Activated CD4-positive, CD25-positive, alpha-beta regulatory T cell treated with anti-CD3 and anti-CD28 coated beads, Interleukin-2, amount 50 U/mL, for 16 hours (primary cell): ENCODE results near the gene LHX4.
"Not testable (repeated sequence)": the region's sequence is repeated elsewhere in the genome, so short reads cannot be mapped to it uniquely, and the experiment has no call there.

Experiments used
- DNase-seq: peaks from one replicate; pipeline ENCODE4 v3.0.0-alpha.2; 2020; ENCODE audit warnings: low read depth, low spot score

LHX4 gene

GRCh38 chr1:180197231-180197630 is 32.8 kb upstream of the LHX4 start:
- DNase-seq: no peak

- no peak for DNase-seq
Measured at GRCh38 chr1:180198196-180198595, 31.9 kb upstream of the LHX4 start.

- no peak for DNase-seq
Measured at GRCh38 chr1:180198611-180199010, 31.5 kb upstream of the LHX4 start.

GRCh38 chr1:180199018-180199417 is 31.0 kb upstream of the LHX4 start:
- no peak for DNase-seq

GRCh38 chr1:180201451-180202200 is 28.4 kb upstream of the LHX4 start:
- no peak for DNase-seq

- not testable (repeated sequence) for DNase-seq
Measured at GRCh38 chr1:180202588-180202987, 27.5 kb upstream of the LHX4 start.

GRCh38 chr1:180204231-180204630 is 25.8 kb upstream of the LHX4 start:
- DNase-seq: no peak

GRCh38 chr1:180206581-180206980 is 23.5 kb upstream of the LHX4 start:
- DNase-seq: no peak

GRCh38 chr1:180208264-180208663 is 21.8 kb upstream of the LHX4 start:
- no peak for DNase-seq

GRCh38 chr1:180210008-180210620 is 19.9 kb upstream of the LHX4 start:
- no peak for DNase-seq

GRCh38 chr1:180211156-180211859 is 18.8 kb upstream of the LHX4 start:
- no peak for DNase-seq

- no peak for DNase-seq
Measured at GRCh38 chr1:180211860-180212229, 18.2 kb upstream of the LHX4 start.

- no peak for DNase-seq
Measured at GRCh38 chr1:180213401-180214170, 16.5 kb upstream of the LHX4 start.

GRCh38 chr1:180215856-180216625 is 14.0 kb upstream of the LHX4 start:
- no peak for DNase-seq

GRCh38 chr1:180217006-180217405 is 13.1 kb upstream of the LHX4 start:
- no peak for DNase-seq

- no peak for DNase-seq
Measured at GRCh38 chr1:180218806-180219765, 11.0 kb upstream of the LHX4 start.

GRCh38 chr1:180219776-180220175 is 10.3 kb upstream of the LHX4 start:
- DNase-seq: no peak

GRCh38 chr1:180221462-180221861 is 8.6 kb upstream of the LHX4 start:
- no peak for DNase-seq

GRCh38 chr1:180224902-180225301 is 5.2 kb upstream of the LHX4 start:
- no peak for DNase-seq

- no peak for DNase-seq
Measured at GRCh38 chr1:180225403-180225802, 4.7 kb upstream of the LHX4 start.
